Cerebellar cortex (tissue), 1 donor: ENCODE results near the gene NAA38.
"Not testable (repeated sequence)": the region's sequence is repeated elsewhere in the genome, so short reads cannot be mapped to it uniquely, and the experiment has no call there.

ENCODE experiments used
- DNase-seq: peaks from one replicate; pipeline ENCODE4 v3.0.0-alpha.2; 2015; ENCODE audit warnings: low spot score

Gene NAA38

GRCh38 chr17:7824021-7824924, 33.1 kb downstream of the NAA38 start:
- peak; percentile 72 for DNase-seq

DNA sequence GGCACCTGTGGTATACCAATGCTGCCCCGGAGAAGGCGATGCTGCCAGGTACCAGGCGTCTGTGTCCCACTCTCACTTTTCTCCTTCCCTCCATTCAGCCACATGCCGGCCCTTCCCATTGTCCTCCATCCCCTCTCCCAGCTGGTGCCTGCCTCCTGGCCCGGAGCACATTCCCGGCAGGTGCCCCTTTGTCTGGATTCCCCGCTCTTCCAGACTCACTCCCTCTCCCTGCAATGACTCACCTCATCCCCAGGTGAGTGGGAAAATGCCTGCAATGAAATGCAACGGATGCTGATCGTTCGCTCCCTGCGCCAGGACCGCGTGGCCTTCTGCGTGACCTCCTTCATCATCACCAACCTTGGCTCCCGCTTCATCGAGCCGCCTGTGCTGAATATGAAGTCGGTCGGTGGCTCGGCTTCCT, 33.8 kb downstream of the NAA38 start:
- no peak for DNase-seq

DNA sequence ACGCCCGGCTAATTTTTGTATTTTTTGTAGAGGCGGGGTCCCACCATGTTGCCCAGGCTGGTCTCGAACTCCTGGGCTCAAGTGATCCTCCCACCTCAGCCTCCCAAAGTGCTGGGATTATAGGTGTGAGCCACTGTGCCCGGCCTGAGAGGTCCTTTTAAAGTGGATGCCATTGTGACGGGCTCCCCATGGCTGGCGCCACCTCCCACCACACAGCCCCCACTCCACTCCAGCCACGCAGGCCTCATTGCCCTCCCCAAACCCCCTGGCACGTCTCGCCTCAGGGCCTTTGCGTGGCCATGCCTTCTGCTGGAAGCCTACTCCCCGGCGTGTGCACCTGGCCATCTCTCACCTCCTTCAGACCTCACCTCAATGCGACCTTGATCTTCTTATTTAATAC, 35.2 kb downstream of the NAA38 start:
- DNase-seq = no peak

GRCh38 chr17:7820231-7820630, 37.1 kb downstream of the NAA38 start:
- DNase-seq = no peak

DNA sequence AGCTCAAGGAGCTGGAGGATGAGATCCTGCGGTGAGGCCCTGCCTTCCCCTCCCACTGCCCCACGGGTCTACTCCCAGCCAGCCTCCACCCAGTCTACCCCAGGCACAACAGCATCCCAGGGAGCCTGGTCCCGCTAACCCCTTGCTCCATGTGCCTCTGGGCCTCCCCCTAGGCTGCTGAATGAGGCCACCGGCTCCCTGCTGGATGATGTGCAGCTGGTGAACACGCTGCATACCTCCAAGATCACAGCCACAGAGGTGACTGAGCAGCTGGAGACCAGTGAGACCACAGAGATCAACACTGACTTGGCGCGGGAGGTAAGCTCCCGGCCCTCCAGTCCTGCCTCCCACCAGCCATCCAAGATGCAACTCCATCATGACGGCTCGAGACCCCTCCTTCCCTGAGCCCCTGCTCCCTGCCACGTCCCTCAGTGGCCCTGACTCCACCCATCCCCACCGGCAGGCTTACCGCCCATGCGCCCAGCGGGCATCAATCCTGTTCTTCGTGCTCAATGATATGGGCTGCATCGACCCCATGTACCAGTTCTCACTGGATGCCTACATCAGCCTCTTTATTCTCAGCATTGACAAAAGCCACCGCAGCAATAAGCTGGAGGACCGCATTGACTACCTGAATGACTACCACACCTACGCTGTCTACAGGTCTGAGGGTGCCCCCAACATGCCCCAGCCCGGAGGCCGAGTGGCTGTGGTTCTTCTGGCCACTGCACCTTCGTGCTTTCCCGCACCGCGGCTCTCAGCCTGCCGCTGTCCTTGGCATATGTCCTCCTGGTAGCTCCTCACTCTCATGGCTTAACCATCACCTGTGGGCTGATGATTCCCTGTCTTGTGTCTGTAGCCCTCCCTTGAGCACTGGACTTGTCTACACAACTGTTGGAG, 38.4 kb downstream of the NAA38 start:
- no peak for DNase-seq

DNA sequence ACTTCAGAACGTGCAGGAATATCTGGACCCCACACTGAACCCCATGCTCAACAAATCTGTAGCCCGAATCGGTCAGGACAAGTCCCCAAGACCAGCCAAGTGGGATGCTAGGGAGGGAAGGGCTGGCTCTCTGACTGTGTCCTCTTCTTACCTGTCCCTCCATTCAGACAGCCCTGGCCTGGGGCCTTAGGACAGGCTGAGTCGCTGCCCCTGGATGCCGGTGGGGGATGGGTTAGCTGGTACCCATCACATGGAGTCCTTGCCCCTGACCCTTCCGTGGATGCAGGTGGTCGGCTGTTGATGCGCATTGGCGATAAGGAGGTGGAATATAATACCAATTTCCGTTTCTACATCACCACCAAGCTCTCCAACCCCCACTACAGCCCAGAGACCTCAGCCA, 39.3 kb downstream of the NAA38 start:
- DNase-seq = no peak

DNA sequence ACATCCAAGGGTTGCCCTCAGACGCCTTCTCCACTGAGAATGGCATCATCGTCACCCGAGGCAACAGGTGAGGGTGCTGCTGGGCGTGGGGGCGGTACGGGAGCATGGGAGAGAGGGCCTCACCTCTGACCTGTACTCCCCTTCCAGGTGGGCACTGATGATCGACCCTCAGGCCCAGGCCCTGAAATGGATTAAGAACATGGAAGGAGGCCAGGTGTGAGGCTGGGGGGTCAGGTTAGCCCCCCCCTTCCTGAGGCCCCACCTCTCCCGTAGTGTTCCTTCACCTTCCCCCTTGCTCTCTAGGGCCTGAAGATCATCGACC, 39.8 kb downstream of the NAA38 start:
- DNase-seq = no peak

GRCh38 chr17:7816926-7817642, 40.3 kb downstream of the NAA38 start:
- no peak for DNase-seq

DNA sequence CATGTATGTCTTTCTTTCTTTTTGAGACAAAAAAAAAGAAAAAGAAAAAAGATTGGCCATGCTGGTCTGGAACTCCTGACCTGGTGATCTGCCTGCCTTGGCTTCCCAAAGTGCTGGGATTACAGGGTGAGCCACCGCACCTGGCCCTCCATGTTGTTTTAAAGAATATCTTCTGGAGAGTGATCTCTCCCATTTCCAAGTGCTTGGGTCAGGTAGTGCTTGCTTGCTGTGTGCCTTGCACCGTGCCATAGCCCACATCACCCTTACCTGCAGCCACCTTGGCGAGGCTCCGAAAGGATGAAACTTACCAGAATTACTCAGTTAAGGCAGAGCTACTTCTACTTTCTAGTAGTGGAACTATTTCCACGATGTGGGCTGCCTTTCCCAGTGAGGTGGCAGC, 42.4 kb downstream of the NAA38 start:
- no peak for DNase-seq

- DNase-seq = no peak
Observed at GRCh38 chr17:7811251-7811650, 46.1 kb downstream of the NAA38 start.

DNA sequence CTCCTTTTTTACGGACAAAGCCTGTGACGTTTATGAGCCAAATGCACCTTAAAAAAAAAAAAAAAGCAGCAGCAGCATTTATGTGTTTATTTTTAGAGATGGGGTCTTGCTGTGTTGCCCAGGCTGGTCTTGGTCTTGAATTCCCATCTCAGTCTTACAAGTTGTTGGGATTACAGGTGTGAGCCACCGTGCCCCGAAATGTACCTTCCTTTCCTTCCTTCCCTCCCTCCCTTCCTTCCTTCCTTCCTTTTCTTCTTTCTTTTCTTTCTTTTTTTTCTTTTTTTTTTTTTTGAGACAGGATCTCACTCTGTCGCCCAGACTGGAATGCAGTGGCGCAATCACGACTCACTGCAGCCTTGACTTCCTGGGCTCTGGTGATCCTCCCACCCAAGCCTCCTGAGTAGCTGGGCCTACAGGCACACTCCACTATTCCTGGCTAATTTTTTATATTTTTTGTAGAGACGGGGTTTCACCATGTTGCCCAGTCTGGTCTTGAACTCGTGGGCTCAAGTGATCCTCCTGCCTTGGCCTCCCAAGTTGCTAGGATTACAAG, 47.5 kb downstream of the NAA38 start:
- not testable (repeated sequence) for DNase-seq

DNA sequence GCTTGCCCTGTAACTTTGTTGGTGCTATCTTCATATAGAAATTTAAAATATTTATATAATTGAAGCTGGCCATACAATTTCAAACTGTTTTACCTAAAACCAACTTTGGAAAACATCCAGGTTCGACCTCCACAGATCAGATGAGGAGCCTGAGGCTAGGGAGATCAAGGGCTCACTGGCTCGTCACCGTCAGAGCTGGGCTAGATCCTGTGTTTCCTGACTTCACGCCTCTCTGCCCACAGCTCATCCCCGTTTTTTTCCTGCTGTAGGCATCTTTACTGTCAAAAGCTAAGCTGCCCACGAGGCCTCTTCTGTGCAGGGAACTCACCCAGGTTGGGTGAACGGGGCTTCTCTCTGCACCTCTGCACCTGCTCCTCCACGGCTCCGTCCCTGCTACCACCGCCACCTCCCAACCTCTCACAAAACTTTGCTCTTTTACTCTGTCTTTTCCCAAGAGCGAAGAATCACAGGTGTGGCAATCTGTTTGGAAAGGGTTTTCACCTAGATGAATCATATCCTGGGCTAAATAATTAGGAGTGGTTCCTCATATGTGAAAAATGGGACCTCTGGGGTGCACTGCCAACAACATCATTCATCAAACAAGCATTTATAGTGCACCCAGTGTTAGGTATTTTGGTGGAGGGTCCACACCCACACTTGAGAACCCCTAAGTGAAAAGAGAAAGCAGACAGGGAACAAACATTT, 48.1 kb downstream of the NAA38 start:
- DNase-seq = no peak

- DNase-seq = no peak
Observed at GRCh38 chr17:7807206-7807605, 50.2 kb downstream of the NAA38 start.
